ENCODE measurements around the gene EZH2.

EZH2 gene

GRCh38 chr7:148884299-148885022 is 370 bp upstream of the EZH2 start:
- H3K4me3 Mint-ChIP-seq: peak overlapping the region; percentile 88 to 91
- ATAC-seq (replicated peaks) (peak; percentile 84), DNase-seq (peak; percentile 90 to 94 (median 93))
- no peaks in the 10 kb centered on the region for H3K9me3 Mint-ChIP-seq
- peaks cover 22% of the 10 kb centered on the region for H3K36me3 Mint-ChIP-seq (ENCODE audit: insufficient read depth)
- H3K27me3 Mint-ChIP-seq: no peaks in the 10 kb centered on the region
- peak overlapping the region; percentile 87 to 94 for H3K27ac Mint-ChIP-seq
- H3K4me1 Mint-ChIP-seq (ENCODE audit: low read depth in 2 of 2): peaks cover 5 to 13% of the 10 kb centered on the region in 2 donors

- H3K27me3 Mint-ChIP-seq: no peaks in the 10 kb centered on the region
- peak overlapping the region; percentile 93 to 94 for H3K27ac Mint-ChIP-seq
- H3K4me3 Mint-ChIP-seq: peak overlapping the region; percentile 88 to 91
- peaks cover 22% of the 10 kb centered on the region for H3K36me3 Mint-ChIP-seq (ENCODE audit: insufficient read depth)
- ATAC-seq (replicated peaks): peak; percentile 51
- peaks cover 5 to 13% of the 10 kb centered on the region in 2 donors for H3K4me1 Mint-ChIP-seq (ENCODE audit: low read depth in 2 of 2)
- DNase-seq: peak; percentile 70 to 71 (median 71)
- H3K9me3 Mint-ChIP-seq: no peaks in the 10 kb centered on the region
These were observed 634 bp downstream of the EZH2 start for GRCh38 chr7:148883266-148884048.

GRCh38 chr7:148882841-148883265 is 1.2 kb downstream of the EZH2 start:
- no peaks in the 10 kb centered on the region for H3K9me3 Mint-ChIP-seq
- peaks cover 22% of the 10 kb centered on the region for H3K36me3 Mint-ChIP-seq (ENCODE audit: insufficient read depth)
- peak overlapping the region; percentile 88 to 91 for H3K4me3 Mint-ChIP-seq
- H3K27ac Mint-ChIP-seq: peak overlapping the region; percentile 93 to 94
- ATAC-seq (replicated peaks) (no peak), DNase-seq (no peak)
- no peaks in the 10 kb centered on the region for H3K27me3 Mint-ChIP-seq
- H3K4me1 Mint-ChIP-seq (ENCODE audit: low read depth in 2 of 2): peaks cover 5 to 13% of the 10 kb centered on the region in 2 donors

GRCh38 chr7:148882192-148882591 is 1.9 kb downstream of the EZH2 start:
- no peaks in the 10 kb centered on the region for H3K9me3 Mint-ChIP-seq
- DNase-seq (no peak), ATAC-seq (replicated peaks) (no peak)
- no peak overlapping the region for H3K27ac Mint-ChIP-seq
- H3K27me3 Mint-ChIP-seq: no peaks in the 10 kb centered on the region
- peaks cover 22% of the 10 kb centered on the region for H3K36me3 Mint-ChIP-seq (ENCODE audit: insufficient read depth)
- H3K4me1 Mint-ChIP-seq (ENCODE audit: low read depth in 2 of 2): peaks cover 5 to 17% of the 10 kb centered on the region in 2 donors
- H3K4me3 Mint-ChIP-seq: peak overlapping the region; percentile 88 to 91

- no peak overlapping the region for H3K27ac Mint-ChIP-seq
- no peaks in the 10 kb centered on the region for H3K9me3 Mint-ChIP-seq
- H3K36me3 Mint-ChIP-seq (ENCODE audit: insufficient read depth): peaks cover 10% of the 10 kb centered on the region
- ATAC-seq (replicated peaks): no peak
- DNase-seq: no peak
- H3K4me1 Mint-ChIP-seq (ENCODE audit: low read depth in 2 of 2): peaks cover 2 to 18% of the 10 kb centered on the region in 2 donors
- H3K27me3 Mint-ChIP-seq: no peaks in the 10 kb centered on the region
- H3K4me3 Mint-ChIP-seq: no peak overlapping the region
These were observed 5.8 kb downstream of the EZH2 start for GRCh38 chr7:148878317-148878716.

- Mint-ChIP-seq H3K4me1 (ENCODE audit: low read depth in 2 of 2) (peaks cover 5 to 15% of the 10 kb centered on the region in 2 donors), H3K4me3 (no peak overlapping the region), H3K9me3 (no peaks in the 10 kb centered on the region), H3K27ac (no peak overlapping the region), H3K36me3 (ENCODE audit: insufficient read depth) (peaks cover 4% of the 10 kb centered on the region), H3K27me3 (no peaks in the 10 kb centered on the region)
- no peak for DNase-seq
- no peak for ATAC-seq (replicated peaks)
These were observed 6.6 kb downstream of the EZH2 start for GRCh38 chr7:148877517-148877916.

- peaks cover 7 to 15% of the 10 kb centered on the region in 2 donors for H3K4me1 Mint-ChIP-seq (ENCODE audit: low read depth in 2 of 2)
These were observed 11.9 kb downstream of the EZH2 start for GRCh38 chr7:148872188-148872587.

GRCh38 chr7:148871551-148871950 is 12.5 kb downstream of the EZH2 start:
- no peak overlapping the region for H3K27ac Mint-ChIP-seq
- H3K9me3 Mint-ChIP-seq: peaks cover 5 to 9% of the 10 kb centered on the region in 2 donors
- ATAC-seq (replicated peaks) (no peak), DNase-seq (no peak)
- H3K4me3 Mint-ChIP-seq: no peak overlapping the region
- H3K4me1 Mint-ChIP-seq (ENCODE audit: low read depth in 2 of 2): peaks cover 7 to 15% of the 10 kb centered on the region in 2 donors
- peaks cover 19% of the 10 kb centered on the region for H3K36me3 Mint-ChIP-seq (ENCODE audit: insufficient read depth)
- H3K27me3 Mint-ChIP-seq: no peaks in the 10 kb centered on the region

More at GRCh38 chr7:148872188-148872587, 11.9 kb downstream of the EZH2 start:
- H3K27ac Mint-ChIP-seq: no peak overlapping the region
- H3K4me3 Mint-ChIP-seq: no peak overlapping the region
- peaks cover 16% of the 10 kb centered on the region for H3K36me3 Mint-ChIP-seq (ENCODE audit: insufficient read depth)
- ATAC-seq (replicated peaks) (no peak), DNase-seq (no peak)
- H3K9me3 Mint-ChIP-seq: peaks cover 5 to 9% of the 10 kb centered on the region in 2 donors
- H3K27me3 Mint-ChIP-seq: no peaks in the 10 kb centered on the region

GRCh38 chr7:148871030-148871429 is 13.1 kb downstream of the EZH2 start:
- DNase-seq: no peak
- Mint-ChIP-seq H3K4me1 (ENCODE audit: low read depth in 2 of 2) (peaks cover 7 to 15% of the 10 kb centered on the region in 2 donors), H3K36me3 (ENCODE audit: insufficient read depth) (peaks cover 19% of the 10 kb centered on the region), H3K4me3 (peak overlapping the region in 1 of 2 donors; percentile 49), H3K27ac (no peak overlapping the region), H3K27me3 (no peaks in the 10 kb centered on the region), H3K9me3 (peaks cover 5 to 9% of the 10 kb centered on the region in 2 donors)
- ATAC-seq (replicated peaks): peak; percentile 43

GRCh38 chr7:148868378-148868674 is 15.8 kb downstream of the EZH2 start:
- ATAC-seq (replicated peaks) (no peak), DNase-seq (no peak)
- no peaks in the 10 kb centered on the region for H3K27me3 Mint-ChIP-seq
- H3K4me1 Mint-ChIP-seq (ENCODE audit: low read depth in 2 of 2): peaks cover 12 to 16% of the 10 kb centered on the region in 2 donors
- peaks cover 23% of the 10 kb centered on the region for H3K36me3 Mint-ChIP-seq (ENCODE audit: insufficient read depth)
- H3K9me3 Mint-ChIP-seq: peaks cover 5 to 9% of the 10 kb centered on the region in 2 donors
- no peak overlapping the region for H3K4me3 Mint-ChIP-seq
- peak overlapping the region in 1 of 2 donors; percentile 2 for H3K27ac Mint-ChIP-seq

GRCh38 chr7:148867596-148868377 is 16.3 kb downstream of the EZH2 start:
- Mint-ChIP-seq H3K9me3 (peaks cover 5 to 9% of the 10 kb centered on the region in 2 donors), H3K27ac (peak overlapping the region in 1 of 2 donors; percentile 2), H3K27me3 (no peaks in the 10 kb centered on the region), H3K4me3 (no peak overlapping the region), H3K4me1 (ENCODE audit: low read depth in 2 of 2) (peaks cover 11 to 19% of the 10 kb centered on the region in 2 donors), H3K36me3 (ENCODE audit: insufficient read depth) (peaks cover 26% of the 10 kb centered on the region)
- no peak for DNase-seq
- no peak for ATAC-seq (replicated peaks)

- H3K36me3 Mint-ChIP-seq (ENCODE audit: insufficient read depth): peaks cover 23% of the 10 kb centered on the region
- H3K4me1 Mint-ChIP-seq (ENCODE audit: low read depth in 2 of 2): peaks cover 8 to 17% of the 10 kb centered on the region in 2 donors
- H3K4me3 Mint-ChIP-seq: no peak overlapping the region
- peaks cover 5 to 9% of the 10 kb centered on the region in 2 donors for H3K9me3 Mint-ChIP-seq
- DNase-seq (no peak), ATAC-seq (replicated peaks) (no peak)
- H3K27ac Mint-ChIP-seq: no peak overlapping the region
- H3K27me3 Mint-ChIP-seq: no peaks in the 10 kb centered on the region
These were observed 17.7 kb downstream of the EZH2 start for GRCh38 chr7:148866362-148866761.

GRCh38 chr7:148865283-148865682 is 18.8 kb downstream of the EZH2 start:
- H3K36me3 Mint-ChIP-seq (ENCODE audit: insufficient read depth): peaks cover 22% of the 10 kb centered on the region
- H3K27me3 Mint-ChIP-seq: no peaks in the 10 kb centered on the region
- peaks cover 5 to 9% of the 10 kb centered on the region in 2 donors for H3K9me3 Mint-ChIP-seq
- peaks cover 7 to 13% of the 10 kb centered on the region in 2 donors for H3K4me1 Mint-ChIP-seq (ENCODE audit: low read depth in 2 of 2)
- H3K27ac Mint-ChIP-seq: no peak overlapping the region
- no peak overlapping the region for H3K4me3 Mint-ChIP-seq
- DNase-seq: no peak
- no peak for ATAC-seq (replicated peaks)

Measured in effector memory CD8-positive, alpha-beta T cell (primary cell).